Activated CD4-positive, alpha-beta T cell treated with anti-CD3 and anti-CD28 coated beads for 4 hours (primary cell): ENCODE results near the gene XRRA1.
A peak's percentile ranks its signal among the peaks of the same experiment; 100 is the strongest.

Experiments used
- DNase-seq, 2 donors: peaks; one replicate each; pipeline ENCODE4 v3.0.0-alpha.2; 2020

The XRRA1 gene

GRCh38 chr11:74950374-74950969 is 1.6 kb upstream of the XRRA1 start:
- no peak for DNase-seq

- DNase-seq, result no peak
These were observed 854 bp upstream of the XRRA1 start for GRCh38 chr11:74949753-74950137.

GRCh38 chr11:74948546-74948897 is 369 bp downstream of the XRRA1 start:
- DNase-seq, result no peak

GRCh38 chr11:74942073-74942759 is 6.7 kb downstream of the XRRA1 start:
- DNase-seq, result no peak

- DNase-seq, result no peak
These were observed 7.4 kb downstream of the XRRA1 start for GRCh38 chr11:74941492-74941891.

GRCh38 chr11:74937696-74938475 is 11.0 kb downstream of the XRRA1 start:
- no peak for DNase-seq

GRCh38 chr11:74936976-74937375 is 11.9 kb downstream of the XRRA1 start:
- DNase-seq, result no peak

- DNase-seq, result no peak
These were observed 12.8 kb downstream of the XRRA1 start for GRCh38 chr11:74936087-74936486.

GRCh38 chr11:74935285-74935684 is 13.6 kb downstream of the XRRA1 start:
- DNase-seq, result no peak

GRCh38 chr11:74933765-74934164 is 15.1 kb downstream of the XRRA1 start:
- no peak for DNase-seq

- no peak for DNase-seq
These were observed 16.1 kb downstream of the XRRA1 start for GRCh38 chr11:74932797-74933196.

GRCh38 chr11:74932169-74932568 is 16.7 kb downstream of the XRRA1 start:
- no peak for DNase-seq

GRCh38 chr11:74929431-74930363 is 19.2 kb downstream of the XRRA1 start:
- DNase-seq, result peak; percentile 69 to 72

GRCh38 chr11:74927496-74927895 is 21.4 kb downstream of the XRRA1 start:
- DNase-seq, result no peak

- DNase-seq, result no peak
These were observed 22.4 kb downstream of the XRRA1 start for GRCh38 chr11:74926304-74927030.

GRCh38 chr11:74925281-74925680 is 23.6 kb downstream of the XRRA1 start:
- DNase-seq, result no peak

- DNase-seq, result no peak
These were observed 25.8 kb downstream of the XRRA1 start for GRCh38 chr11:74923125-74923524.

GRCh38 chr11:74909812-74910211 is 39.1 kb downstream of the XRRA1 start:
- DNase-seq, result no peak

GRCh38 chr11:74909385-74909784 is 39.5 kb downstream of the XRRA1 start:
- no peak for DNase-seq

GRCh38 chr11:74905326-74905725 is 43.6 kb downstream of the XRRA1 start:
- no peak for DNase-seq

GRCh38 chr11:74902342-74902741 is 46.5 kb downstream of the XRRA1 start:
- no peak for DNase-seq

- DNase-seq, result no peak
These were observed 52.6 kb downstream of the XRRA1 start for GRCh38 chr11:74896311-74896710.
